CD4-positive, alpha-beta T cell treated with Interleukin-12 subunit alpha and Interleukin-12 subunit beta, for 1 hour (primary cell): ENCODE data around the gene FAAP100.
"Not testable (repeated sequence)": the region's sequence is repeated elsewhere in the genome, so short reads cannot be mapped to it uniquely, and the experiment has no call there.

Source experiments
- DNase-seq: peaks from one replicate; pipeline ENCODE4 v3.0.0-alpha.2; 2020

The FAAP100 gene, protein sequence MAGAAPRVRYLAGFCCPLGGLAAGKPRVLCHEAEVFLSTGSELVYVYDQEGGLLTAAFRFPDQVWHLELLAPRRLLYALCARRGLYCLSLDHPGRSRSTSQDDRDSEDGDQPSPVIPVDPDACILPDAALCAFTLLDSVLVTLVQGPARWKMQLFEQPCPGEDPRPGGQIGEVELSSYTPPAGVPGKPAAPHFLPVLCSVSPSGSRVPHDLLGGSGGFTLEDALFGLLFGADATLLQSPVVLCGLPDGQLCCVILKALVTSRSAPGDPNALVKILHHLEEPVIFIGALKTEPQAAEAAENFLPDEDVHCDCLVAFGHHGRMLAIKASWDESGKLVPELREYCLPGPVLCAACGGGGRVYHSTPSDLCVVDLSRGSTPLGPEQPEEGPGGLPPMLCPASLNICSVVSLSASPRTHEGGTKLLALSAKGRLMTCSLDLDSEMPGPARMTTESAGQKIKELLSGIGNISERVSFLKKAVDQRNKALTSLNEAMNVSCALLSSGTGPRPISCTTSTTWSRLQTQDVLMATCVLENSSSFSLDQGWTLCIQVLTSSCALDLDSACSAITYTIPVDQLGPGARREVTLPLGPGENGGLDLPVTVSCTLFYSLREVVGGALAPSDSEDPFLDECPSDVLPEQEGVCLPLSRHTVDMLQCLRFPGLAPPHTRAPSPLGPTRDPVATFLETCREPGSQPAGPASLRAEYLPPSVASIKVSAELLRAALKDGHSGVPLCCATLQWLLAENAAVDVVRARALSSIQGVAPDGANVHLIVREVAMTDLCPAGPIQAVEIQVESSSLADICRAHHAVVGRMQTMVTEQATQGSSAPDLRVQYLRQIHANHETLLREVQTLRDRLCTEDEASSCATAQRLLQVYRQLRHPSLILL

DNA sequence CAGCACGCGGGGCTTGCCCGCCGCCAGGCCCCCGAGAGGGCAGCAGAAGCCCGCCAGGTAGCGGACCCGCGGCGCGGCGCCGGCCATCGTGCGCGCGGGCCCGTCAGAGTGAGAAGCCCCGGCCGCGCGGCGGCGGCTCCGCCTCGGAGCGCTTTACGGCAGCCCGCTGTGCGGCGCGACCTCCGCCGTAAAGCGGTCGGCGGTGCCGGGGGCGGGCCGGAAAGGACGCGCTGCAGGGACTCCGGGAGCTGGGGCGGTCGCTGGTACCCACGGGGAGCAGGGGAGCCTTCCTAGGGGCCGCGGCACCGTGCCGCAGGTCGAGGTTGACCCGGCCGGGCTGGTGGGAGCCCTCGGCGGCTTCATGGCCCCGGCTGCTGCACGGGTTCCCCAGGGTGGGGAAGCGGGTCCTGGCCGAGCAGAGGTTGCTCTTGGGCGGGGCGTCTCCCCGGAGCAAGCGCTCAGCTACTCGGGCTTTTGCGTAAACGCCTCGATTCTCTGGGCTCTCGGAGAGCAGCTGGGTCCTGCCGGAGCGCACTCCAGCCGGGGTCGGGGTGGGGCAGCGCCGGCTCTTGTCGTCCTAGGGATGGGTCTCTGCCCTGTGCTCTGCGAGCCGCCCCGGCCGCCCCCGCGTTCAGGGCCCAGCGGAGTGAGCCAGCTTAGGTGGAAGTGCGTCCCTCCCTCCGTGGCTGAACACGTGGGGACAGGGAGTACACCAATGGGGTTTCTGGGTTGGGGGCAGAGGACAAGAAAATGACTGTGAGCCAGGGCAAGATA lies at the start of gene FAAP100:
FAAP100 (minus strand) TSS at position 110 of the 774 bp plus-strand sequence; CDS start at position 87, 23 bp downstream.
- peak; percentile 83 for DNase-seq

DNA sequence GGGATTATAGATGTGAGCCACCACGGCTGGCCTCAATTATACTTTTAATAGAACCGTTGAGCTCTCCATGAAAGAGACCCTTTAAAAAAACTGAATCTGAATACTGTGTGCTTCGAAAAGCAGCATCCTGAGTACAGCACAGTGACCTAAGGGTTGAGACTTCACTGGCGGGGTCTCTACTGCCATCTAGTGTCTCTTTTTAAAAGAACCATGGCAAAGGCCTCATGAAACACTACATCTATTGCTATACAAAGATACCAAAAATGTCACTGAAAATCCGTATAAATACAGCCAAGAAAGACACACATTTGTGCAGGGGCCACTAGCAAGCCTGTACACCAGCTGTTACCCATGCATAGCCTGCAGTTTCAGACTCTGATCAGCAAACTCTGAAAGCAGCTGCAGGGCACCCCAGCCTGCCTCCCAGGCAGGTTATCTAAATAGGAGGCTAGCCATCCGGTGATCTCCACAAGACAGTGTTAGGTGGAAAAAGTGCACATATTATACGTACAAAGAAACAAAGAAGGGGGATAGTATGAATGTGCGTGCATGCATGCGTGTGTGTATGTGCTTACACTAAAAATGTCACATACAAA lies 49.5 kb upstream of the FAAP100 start:
- peak; percentile 74 for DNase-seq

DNA sequence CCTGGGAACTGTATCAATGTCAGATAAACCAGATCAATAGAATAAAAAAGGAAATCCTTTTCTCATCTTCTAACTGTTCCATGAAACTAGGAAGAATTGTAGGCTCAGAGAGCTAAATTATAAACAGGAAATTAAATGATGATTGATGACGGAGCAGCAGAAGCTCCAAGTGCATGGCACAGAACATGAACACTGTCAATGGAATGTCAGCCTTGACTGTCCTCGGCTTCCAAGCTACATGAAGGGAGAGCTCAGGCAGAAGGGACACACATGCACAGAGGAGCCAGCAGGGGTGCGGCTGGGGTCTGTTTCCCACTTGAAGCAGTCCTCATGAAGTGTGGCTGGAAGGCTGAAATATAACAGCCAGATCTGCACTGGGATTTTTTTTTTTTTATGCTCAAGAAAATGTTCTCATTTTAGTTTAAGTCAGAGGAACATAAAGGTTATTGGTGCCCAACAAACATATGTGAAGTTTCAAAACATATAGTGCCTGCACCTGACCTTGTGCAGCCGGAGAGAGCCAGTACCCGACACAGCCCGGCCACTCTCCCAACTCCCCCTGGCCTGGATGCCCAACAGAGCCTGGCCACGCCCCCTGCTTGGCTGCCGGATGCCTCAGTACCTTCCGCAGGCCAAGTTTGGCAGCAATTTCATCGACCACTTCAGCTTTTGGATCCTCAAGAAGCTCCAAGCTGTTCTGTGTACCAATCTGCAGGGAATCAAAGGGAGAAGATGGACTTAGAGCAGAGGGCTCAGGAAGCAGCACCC lies 47.8 kb upstream of the FAAP100 start:
- DNase-seq, result no peak

DNA sequence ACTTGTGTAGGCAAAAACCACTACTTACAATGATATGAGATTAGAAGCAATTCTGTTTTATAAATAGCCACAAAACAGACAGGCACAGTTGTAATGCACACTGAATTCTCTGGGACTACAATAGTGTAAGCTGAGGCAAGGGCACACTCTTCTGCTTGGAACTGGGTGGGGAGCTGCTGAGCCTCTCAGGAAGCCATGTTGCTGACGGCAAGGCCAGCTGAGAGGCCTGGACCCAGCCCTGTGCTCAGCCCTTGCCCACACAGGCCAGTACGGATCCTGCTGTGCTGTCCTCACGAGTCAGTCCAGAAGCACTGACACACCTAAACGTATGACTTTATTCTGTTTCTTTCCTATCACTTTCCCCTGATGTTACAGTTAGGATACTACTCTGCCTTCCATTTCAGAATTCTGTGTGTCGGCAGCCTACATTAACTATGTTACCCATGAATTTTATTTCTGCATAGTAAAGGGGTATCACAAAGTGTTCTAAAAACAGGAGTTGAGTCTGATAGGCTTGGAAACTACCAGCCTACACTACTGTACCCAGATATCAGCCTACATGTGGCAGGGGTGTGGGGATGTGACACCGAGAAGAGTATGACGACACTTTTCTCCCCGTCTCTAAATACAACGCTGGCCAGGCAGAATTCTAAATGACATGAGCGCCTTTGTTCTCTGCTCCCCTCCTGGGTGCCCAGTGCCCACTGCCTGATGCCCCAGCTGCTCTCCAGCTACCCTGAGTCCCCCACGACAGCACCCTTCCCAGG lies 41.1 kb upstream of the FAAP100 start:
- DNase-seq, result no peak

DNA sequence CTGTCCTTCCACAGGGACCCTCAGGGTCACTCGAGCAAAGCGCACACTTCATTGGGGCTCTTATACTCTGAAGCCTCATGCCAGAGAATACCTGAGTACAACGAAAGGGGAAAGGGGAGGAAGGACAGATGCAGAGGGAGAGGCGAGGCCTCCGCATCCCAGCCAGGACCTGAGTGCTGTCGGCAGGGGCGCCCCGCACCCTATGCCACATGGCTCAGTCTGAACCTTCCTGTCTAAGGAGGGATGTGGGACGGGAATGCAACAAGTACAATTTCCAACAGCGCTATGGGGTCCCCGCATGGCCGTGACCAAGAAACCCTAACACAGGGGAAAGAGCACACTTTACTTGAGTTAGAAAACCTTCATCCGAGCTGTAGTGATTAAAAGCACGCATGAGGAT lies 39.8 kb upstream of the FAAP100 start:
- no peak for DNase-seq

DNA sequence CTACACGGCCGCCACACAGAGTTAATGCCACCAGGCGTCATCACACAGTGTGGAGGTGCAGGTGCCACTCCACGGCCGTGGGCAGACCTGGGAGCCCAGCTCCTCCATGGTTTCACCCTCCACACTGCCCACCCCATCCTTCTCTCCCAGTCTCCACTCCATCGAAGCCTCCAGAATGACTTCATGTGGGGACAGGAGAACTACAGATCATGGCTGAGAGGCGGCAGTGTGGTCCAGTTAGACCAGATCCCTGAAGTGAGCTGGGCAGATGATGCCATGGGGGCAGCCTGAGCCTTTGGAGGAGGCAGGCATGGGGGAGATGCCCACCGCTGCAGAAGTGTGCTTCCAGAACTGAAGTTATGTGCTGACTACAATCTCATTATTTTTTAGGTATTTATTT lies 38.0 kb upstream of the FAAP100 start:
- DNase-seq, result no peak

DNA sequence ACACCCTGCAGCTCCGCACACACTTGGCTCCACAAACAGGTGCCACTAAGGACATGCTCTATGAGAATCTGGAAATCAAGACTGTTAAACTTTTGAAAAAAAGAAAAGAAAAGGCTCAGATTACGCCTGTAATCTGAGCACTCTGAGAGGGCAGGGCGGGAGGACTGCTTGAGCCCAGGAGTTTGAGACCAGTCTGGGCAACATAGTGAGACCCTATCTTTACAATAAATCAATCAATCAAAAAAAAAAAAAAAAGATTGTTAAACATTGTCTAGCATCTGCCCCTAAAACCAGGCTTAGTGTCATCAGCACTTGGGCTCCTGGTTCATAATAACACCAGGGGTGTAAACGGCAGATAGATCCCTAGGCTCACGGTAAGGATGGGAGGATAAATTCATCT lies 37.5 kb upstream of the FAAP100 start:
- DNase-seq, result no peak

DNA sequence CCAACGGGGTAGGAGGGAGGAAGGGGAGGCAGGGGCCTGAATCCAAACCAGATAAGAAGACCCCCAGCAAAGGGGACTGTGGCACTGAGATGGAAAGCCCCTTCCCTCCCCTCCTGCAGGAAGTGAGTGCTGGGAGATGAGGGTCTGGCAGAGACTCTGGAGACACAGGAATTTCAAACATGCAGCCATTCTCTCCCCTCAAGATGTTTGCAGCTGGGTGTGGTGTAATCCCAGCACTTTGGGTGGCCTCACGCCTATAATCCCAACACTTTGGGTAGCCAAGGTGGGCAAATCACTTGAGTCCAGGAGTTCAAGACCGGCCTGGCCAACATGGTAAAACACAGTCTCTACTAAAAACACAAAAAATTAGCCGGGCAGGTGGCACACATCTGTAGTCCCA lies 33.9 kb upstream of the FAAP100 start:
- DNase-seq, result no peak

DNA sequence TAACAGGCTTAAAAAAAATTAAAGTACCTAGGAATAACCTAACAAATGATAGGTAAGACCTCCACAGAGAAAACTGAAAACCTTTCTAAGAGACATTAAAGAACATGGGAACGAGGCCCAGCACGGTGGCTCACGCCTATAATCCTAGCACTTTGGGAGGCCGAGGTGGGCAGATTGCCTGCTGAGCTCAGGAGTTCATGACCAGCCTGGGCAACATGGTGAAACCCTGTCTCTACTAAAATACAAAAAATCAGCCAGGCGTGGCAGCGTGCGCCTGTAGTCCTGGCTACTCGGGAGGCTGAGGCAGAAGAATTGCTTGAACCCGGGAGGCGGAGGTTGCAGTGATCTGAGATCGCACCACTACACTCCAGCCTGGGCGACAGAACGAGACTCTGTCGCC lies 32.6 kb upstream of the FAAP100 start:
- DNase-seq, result not testable (repeated sequence)

DNA sequence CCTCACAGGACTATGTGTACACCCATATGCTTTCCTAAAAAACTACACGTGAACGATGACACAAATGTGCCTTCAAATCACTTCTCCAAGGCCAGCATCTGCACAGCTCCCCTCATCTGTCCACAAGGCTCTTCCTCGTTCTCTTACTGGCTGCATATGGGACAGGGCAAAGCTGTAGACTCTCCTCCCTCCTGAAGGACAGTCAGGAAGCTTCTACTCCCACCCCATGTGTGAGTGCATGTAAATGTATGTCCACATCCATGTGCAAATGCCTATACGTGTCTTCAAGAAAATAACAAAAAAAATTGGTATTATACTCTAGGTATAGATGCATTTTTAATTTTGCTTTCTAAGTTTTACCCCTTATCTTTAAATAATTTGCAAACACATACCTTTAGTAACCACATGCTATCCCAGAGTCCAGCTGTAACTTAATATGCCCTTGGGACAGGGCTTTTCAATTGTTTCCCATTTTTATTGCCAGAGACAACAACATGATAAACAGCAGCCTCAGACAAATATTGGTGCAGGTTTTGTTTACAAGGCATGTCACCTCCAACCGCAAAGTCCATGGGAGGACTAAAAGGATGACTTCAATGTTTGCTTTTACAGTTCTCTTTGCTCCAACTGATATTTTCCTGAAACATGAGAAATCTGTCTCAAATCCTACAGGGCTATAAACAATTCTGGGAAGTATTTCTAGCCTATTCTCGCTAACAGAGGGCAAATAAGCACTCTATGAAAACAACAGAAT lies 31.6 kb upstream of the FAAP100 start:
- no peak for DNase-seq

DNA sequence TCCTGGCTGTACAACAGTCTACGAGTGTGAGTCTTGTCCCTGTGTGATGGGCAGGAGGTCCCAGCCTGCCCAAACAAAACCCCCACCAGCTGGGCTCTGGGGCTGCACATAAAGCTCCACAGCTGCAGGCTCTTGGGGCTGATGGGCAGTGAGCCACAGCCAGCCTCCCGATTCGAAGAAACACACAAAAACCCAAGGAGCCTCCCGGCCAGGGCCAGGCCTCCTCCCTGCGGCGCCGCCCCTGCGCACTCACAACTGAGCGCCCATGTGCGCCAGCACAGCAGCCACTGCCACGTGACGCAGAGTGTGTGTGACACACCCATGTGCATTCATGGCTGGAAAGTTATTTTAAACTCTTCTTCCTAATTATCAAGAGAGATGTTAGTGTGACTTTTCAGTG lies 30.6 kb upstream of the FAAP100 start:
- DNase-seq, result no peak

DNA sequence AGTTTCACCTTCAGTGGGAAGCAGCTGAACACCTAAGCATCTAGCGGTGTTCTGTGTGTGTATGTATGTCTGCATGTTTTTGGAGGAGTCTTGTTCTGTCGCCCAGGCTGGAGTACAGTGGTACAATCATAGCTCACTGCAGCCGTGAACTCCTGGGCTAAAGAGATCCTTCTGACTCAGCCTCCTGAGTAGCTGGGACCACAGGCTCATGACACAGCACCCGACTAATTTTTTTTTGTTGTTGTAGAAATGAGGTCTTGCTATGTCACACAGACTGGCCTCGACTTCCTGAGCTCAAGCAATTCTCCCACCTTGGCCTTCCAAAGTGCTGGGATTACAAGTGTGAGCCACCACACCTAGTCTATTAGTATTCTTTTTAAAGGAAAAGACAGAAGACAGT lies 30.2 kb upstream of the FAAP100 start:
- DNase-seq, result no peak

DNA sequence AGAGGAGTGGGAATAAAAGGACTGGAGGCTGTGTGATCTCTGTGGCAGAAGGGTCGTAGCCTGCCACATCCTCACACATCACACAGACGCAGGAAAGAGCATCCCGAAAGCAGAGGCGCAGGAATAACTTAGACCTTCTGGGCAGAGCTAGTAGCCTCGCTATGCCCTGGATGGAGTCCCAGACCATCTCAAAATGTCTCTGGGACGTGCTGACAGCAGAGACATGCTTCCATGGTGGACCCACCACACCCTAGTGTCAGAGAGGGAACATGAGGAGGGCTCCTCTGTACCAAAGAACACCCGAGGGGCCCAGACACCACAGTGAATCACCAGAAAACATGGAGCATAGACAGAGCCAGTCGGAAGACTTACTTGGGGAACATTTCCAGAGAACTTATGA lies 29.6 kb upstream of the FAAP100 start:
- no peak for DNase-seq

DNA sequence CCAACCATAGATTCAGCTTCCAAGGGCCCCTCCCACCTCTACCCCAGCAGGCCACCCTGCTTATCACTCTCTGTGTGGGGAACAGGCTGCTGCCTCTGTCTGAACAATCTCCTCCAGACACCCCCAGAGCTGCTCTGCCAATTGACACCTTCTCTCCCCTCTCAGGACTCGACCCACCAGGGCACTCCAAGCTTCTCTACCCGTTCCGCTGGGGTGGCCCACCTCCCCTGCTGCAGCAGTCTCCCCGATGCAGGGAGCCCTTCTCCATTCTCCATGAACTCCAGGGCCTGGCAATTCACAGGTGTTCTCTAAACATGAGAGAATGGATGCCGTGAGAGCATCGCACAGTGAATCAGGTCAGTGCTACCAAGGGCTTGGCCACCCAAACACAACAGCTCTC lies 28.3 kb upstream of the FAAP100 start:
- DNase-seq, result no peak

DNA sequence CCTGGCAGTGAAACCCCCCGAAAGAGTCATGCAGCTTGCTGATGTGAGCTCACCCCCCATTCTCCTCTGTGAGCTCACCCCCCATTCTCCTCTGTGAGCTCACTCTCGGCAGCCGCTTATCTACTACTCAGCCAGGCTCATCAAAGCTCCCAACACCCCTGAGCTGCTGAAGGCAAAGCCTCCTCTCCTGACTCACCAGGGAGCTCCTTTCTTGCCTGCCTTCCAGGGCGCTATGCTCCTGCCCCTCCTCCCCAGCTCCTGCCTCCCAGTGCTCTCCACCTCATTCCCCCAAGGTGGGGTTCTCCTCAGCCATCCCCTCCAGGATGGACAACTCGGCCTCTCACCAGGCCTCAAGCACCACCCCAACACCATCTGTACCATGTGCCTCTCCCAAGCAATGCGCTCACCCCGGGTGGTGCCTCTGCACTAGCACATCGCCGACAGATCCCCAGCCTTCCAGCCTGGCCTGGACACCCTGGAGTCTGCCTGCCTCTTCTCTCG lies 27.7 kb upstream of the FAAP100 start:
- no peak for DNase-seq

DNA sequence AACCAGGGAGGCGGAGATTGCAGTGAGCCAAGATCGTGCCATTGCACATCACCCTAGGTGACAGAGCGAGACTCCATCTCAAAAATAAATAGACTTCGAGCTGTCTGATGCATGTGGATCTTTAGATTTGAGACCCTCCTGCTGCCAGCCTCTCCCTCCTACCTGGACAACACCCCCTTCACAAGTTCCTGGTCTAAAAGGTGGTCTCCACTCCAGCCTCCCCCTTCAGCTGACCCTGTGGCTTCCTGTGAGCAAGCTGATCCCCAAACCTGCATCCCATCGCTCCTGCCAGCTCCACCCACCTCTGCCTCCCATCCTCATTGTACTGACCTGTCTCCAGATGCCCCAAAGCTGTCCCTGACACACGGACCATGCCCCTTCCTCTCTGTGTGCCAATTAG lies 27.1 kb upstream of the FAAP100 start:
- DNase-seq, result no peak

DNA sequence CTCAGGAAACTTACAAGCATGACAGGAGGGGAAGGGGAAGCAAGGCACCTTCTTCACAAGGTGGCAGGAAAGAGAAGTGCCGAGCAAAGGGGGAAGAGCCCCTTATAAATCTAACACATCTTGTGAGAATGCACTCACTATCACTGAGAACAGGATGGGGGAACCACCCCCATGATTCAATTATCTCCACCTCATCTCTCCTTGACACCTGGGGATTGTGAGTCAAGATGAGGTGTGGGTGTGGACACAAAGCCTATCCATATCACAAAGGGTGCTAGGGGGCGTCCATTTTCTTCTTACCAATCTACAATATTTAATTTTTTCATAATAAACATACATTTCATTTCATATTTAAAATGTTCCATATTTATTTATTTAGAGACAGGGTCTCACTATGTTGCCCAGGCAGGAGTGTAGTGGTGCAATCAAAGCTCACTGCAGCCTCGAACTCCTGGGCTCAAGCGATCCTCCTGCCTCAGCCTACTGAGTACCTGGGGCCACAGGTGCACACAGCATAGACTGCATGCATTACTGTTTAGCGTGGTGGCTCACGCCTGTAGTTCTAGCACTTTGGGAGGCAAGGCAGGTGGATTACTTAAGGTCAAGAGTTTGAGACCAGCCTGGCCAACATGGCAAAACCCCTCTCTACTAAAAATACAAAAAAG lies 26.5 kb upstream of the FAAP100 start:
- DNase-seq, result no peak

DNA sequence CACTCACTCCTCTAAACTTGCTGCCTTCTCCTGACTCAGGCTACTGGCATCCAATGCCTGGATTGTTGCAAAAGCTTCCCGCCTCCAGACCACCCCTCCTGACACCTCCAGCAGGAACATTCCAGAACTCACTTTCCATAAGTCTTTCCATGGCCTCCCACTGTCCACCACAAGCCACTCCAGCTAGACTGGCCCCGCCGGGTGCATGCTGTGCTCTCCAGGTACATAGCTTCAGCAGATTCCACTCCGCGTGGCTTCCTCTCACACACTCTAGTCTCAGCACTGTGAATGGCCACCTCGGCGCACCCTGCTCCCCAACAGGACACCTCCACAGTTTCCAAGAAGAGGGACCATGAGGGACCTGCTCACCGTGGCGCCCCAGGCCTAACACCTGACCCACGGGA lies 25.9 kb upstream of the FAAP100 start:
- DNase-seq, result no peak

DNA sequence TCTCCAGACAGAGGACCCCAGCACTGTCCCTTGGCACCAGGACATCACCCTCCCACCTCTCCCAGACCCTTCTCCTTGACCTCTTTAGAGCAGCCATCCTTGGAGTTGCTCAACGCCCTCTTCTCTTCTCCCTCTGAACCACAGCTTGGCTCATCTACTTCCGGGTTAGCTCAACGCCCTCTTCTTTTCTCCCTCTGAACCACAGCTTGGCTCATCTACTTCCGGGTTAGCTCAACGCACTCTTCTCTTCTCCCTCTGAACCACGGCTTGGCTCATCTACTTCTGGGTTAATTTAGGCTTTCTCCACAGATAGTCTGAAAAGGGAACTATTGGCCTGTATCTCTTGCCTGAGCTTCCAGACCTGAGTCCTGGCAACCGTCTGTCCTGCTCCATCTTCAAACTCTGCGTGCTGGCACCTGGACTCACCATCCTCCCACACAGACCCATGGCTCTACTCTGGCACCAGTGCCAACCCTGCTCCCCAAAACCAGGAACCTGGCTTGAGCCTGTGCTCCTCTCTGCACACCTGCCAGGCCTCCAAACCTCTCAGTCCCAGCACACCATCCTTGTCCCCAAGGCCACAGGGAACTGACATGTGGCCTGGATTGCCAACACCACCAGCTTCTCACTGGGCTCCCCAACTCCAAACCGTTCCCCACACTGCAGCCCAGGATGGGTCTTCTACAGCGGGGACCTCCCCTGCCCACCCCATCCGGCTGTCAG lies 25.3 kb upstream of the FAAP100 start:
- no peak for DNase-seq
